Measurements from ENCODE around the gene MYCBPAP. TPM values are rescaled to one million over a fixed set of nuclear protein-coding genes. Genes with fewer than 3 reads are reported as not detected.

The MYCBPAP gene
- total RNA-seq: 1 to 10 TPM; 1.1 to 3.4 TPM
- polyA plus RNA-seq (ENCODE audit: insufficient read length in 2 of 2): 1 to 10 TPM; 2.5 to 5.0 TPM
- long read RNA-seq, donor 1: 0 reads
- long read RNA-seq, donor 2: 0 reads
- long read RNA-seq, donor 3: 0 reads
- long read RNA-seq, donor 4: 0 reads

- H3K27me3 ChIP-seq (ENCODE audit: control insufficient read depth, insufficient read depth, low read length): no peaks in the 10 kb centered on the region
- peak within 1 kb of the TSS; percentile 69 for H3K27ac ChIP-seq (ENCODE audit: low read depth, low read length)
- H3K4me3 ChIP-seq (ENCODE audit: low read depth, low read length): peak within 1 kb of the TSS; percentile 62
- peaks cover 22% of the 10 kb centered on the region for H3K4me1 ChIP-seq (ENCODE audit: control insufficient read depth, insufficient read depth, low read length)
- 6% methylated on average over 62 of the region's 66 CpGs for WGBS (ENCODE audit: insufficient coverage)
- peak; percentile 62 to 95 (median 79) for DNase-seq (ENCODE audit: low read depth in 4 of 6, low spot score in 6 of 6)
- no peaks in the 10 kb centered on the region for H3K36me3 ChIP-seq (ENCODE audit: control insufficient read depth, insufficient read depth, low read length)
- H3K9me3 ChIP-seq (ENCODE audit: control insufficient read depth, insufficient read depth, low read length): no peaks in the 10 kb centered on the region
These were observed at the start of gene MYCBPAP for GRCh38 chr17:50507871-50508572. Gene MYCBPAP (plus strand): TSS chr17:50508439. CDS start chr17:50508675, 236 bp downstream.

GRCh38 chr17:50458701-50459676, 49.2 kb upstream of the MYCBPAP start:
- H3K27ac ChIP-seq (ENCODE audit: low read depth, low read length): no peak overlapping the region
- WGBS (ENCODE audit: insufficient coverage): 91% methylated on average over 11 of the region's 16 CpGs
- no peaks in the 10 kb centered on the region for H3K9me3 ChIP-seq (ENCODE audit: control insufficient read depth, insufficient read depth, low read length)

GRCh38 chr17:50459756-50460155, 48.5 kb upstream of the MYCBPAP start:
- 86% methylated on average over 4 of the region's 4 CpGs for WGBS (ENCODE audit: insufficient coverage)
- Histone ChIP-seq H3K4me3 (ENCODE audit: low read depth, low read length) (no peak overlapping the region), H3K9me3 (ENCODE audit: control insufficient read depth, insufficient read depth, low read length) (no peaks in the 10 kb centered on the region), H3K27me3 (ENCODE audit: control insufficient read depth, insufficient read depth, low read length) (no peaks in the 10 kb centered on the region), H3K36me3 (ENCODE audit: control insufficient read depth, insufficient read depth, low read length) (peaks cover 23% of the 10 kb centered on the region), H3K4me1 (ENCODE audit: control insufficient read depth, insufficient read depth, low read length) (no peaks in the 10 kb centered on the region), H3K27ac (ENCODE audit: low read depth, low read length) (no peak overlapping the region)
- DNase-seq (ENCODE audit: low read depth in 4 of 6, low spot score in 6 of 6): no peak

More at GRCh38 chr17:50458701-50459676, 49.2 kb upstream of the MYCBPAP start:
- Histone ChIP-seq H3K36me3 (ENCODE audit: control insufficient read depth, insufficient read depth, low read length) (peaks cover 19% of the 10 kb centered on the region), H3K4me1 (ENCODE audit: control insufficient read depth, insufficient read depth, low read length) (no peaks in the 10 kb centered on the region), H3K4me3 (ENCODE audit: low read depth, low read length) (no peak overlapping the region), H3K27me3 (ENCODE audit: control insufficient read depth, insufficient read depth, low read length) (no peaks in the 10 kb centered on the region)
- DNase-seq (ENCODE audit: low read depth in 4 of 6, low spot score in 6 of 6): no peak

GRCh38 chr17:50460831-50461526, 47.3 kb upstream of the MYCBPAP start:
- H3K4me1 ChIP-seq (ENCODE audit: control insufficient read depth, insufficient read depth, low read length): no peaks in the 10 kb centered on the region
- no peak for DNase-seq (ENCODE audit: low read depth in 4 of 6, low spot score in 6 of 6)
- no peak overlapping the region for H3K4me3 ChIP-seq (ENCODE audit: low read depth, low read length)
- H3K27me3 ChIP-seq (ENCODE audit: control insufficient read depth, insufficient read depth, low read length): no peaks in the 10 kb centered on the region
- 96% methylated on average over 8 of the region's 9 CpGs for WGBS (ENCODE audit: insufficient coverage)
- H3K36me3 ChIP-seq (ENCODE audit: control insufficient read depth, insufficient read depth, low read length): peaks cover 24% of the 10 kb centered on the region
- H3K27ac ChIP-seq (ENCODE audit: low read depth, low read length): no peak overlapping the region
- H3K9me3 ChIP-seq (ENCODE audit: control insufficient read depth, insufficient read depth, low read length): no peaks in the 10 kb centered on the region

- no peaks in the 10 kb centered on the region for H3K27me3 ChIP-seq (ENCODE audit: control insufficient read depth, insufficient read depth, low read length)
- no peak for DNase-seq (ENCODE audit: low read depth in 4 of 6, low spot score in 6 of 6)
- H3K27ac ChIP-seq (ENCODE audit: low read depth, low read length): no peak overlapping the region
- 92% methylated on average over 14 of the region's 14 CpGs for WGBS (ENCODE audit: insufficient coverage)
- no peaks in the 10 kb centered on the region for H3K9me3 ChIP-seq (ENCODE audit: control insufficient read depth, insufficient read depth, low read length)
- H3K4me1 ChIP-seq (ENCODE audit: control insufficient read depth, insufficient read depth, low read length): peaks cover 4% of the 10 kb centered on the region
- peaks cover 24% of the 10 kb centered on the region for H3K36me3 ChIP-seq (ENCODE audit: control insufficient read depth, insufficient read depth, low read length)
- no peak overlapping the region for H3K4me3 ChIP-seq (ENCODE audit: low read depth, low read length)
These were observed 46.6 kb upstream of the MYCBPAP start for GRCh38 chr17:50461550-50462132.

- Histone ChIP-seq H3K27me3 (ENCODE audit: control insufficient read depth, insufficient read depth, low read length) (no peaks in the 10 kb centered on the region), H3K9me3 (ENCODE audit: control insufficient read depth, insufficient read depth, low read length) (no peaks in the 10 kb centered on the region), H3K4me3 (ENCODE audit: low read depth, low read length) (no peak overlapping the region), H3K27ac (ENCODE audit: low read depth, low read length) (no peak overlapping the region), H3K36me3 (ENCODE audit: control insufficient read depth, insufficient read depth, low read length) (peaks cover 24% of the 10 kb centered on the region), H3K4me1 (ENCODE audit: control insufficient read depth, insufficient read depth, low read length) (peaks cover 11% of the 10 kb centered on the region)
- 83% methylated on average over 6 of the region's 9 CpGs for WGBS (ENCODE audit: insufficient coverage)
- DNase-seq (ENCODE audit: low read depth in 4 of 6, low spot score in 6 of 6): no peak
These were observed 45.8 kb upstream of the MYCBPAP start for GRCh38 chr17:50462446-50462845.

GRCh38 chr17:50464121-50464520, 44.1 kb upstream of the MYCBPAP start:
- peaks cover 24% of the 10 kb centered on the region for H3K36me3 ChIP-seq (ENCODE audit: control insufficient read depth, insufficient read depth, low read length)
- DNase-seq (ENCODE audit: low read depth in 4 of 6, low spot score in 6 of 6): no peak
- WGBS (ENCODE audit: insufficient coverage): 84% methylated on average over 3 of the region's 3 CpGs
- peaks cover 15% of the 10 kb centered on the region for H3K27me3 ChIP-seq (ENCODE audit: control insufficient read depth, insufficient read depth, low read length)
- H3K4me1 ChIP-seq (ENCODE audit: control insufficient read depth, insufficient read depth, low read length): peaks cover 28% of the 10 kb centered on the region
- H3K27ac ChIP-seq (ENCODE audit: low read depth, low read length): no peak overlapping the region
- no peak overlapping the region for H3K4me3 ChIP-seq (ENCODE audit: low read depth, low read length)
- no peaks in the 10 kb centered on the region for H3K9me3 ChIP-seq (ENCODE audit: control insufficient read depth, insufficient read depth, low read length)

- Histone ChIP-seq H3K4me1 (ENCODE audit: control insufficient read depth, insufficient read depth, low read length) (peaks cover 34% of the 10 kb centered on the region), H3K4me3 (ENCODE audit: low read depth, low read length) (no peak overlapping the region), H3K27ac (ENCODE audit: low read depth, low read length) (no peak overlapping the region), H3K36me3 (ENCODE audit: control insufficient read depth, insufficient read depth, low read length) (peaks cover 24% of the 10 kb centered on the region), H3K27me3 (ENCODE audit: control insufficient read depth, insufficient read depth, low read length) (peaks cover 22% of the 10 kb centered on the region), H3K9me3 (ENCODE audit: control insufficient read depth, insufficient read depth, low read length) (no peaks in the 10 kb centered on the region)
- no peak for DNase-seq (ENCODE audit: low read depth in 4 of 6, low spot score in 6 of 6)
- 60% methylated on average over 2 of the region's 4 CpGs for WGBS (ENCODE audit: insufficient coverage)
These were observed 43.5 kb upstream of the MYCBPAP start for GRCh38 chr17:50464736-50465135.

- H3K4me3 ChIP-seq (ENCODE audit: low read depth, low read length): no peak overlapping the region
- H3K36me3 ChIP-seq (ENCODE audit: control insufficient read depth, insufficient read depth, low read length): peaks cover 24% of the 10 kb centered on the region
- H3K4me1 ChIP-seq (ENCODE audit: control insufficient read depth, insufficient read depth, low read length): peaks cover 37% of the 10 kb centered on the region
- H3K9me3 ChIP-seq (ENCODE audit: control insufficient read depth, insufficient read depth, low read length): no peaks in the 10 kb centered on the region
- H3K27ac ChIP-seq (ENCODE audit: low read depth, low read length): no peak overlapping the region
- H3K27me3 ChIP-seq (ENCODE audit: control insufficient read depth, insufficient read depth, low read length): peaks cover 26% of the 10 kb centered on the region
- DNase-seq (ENCODE audit: low read depth in 4 of 6, low spot score in 6 of 6): no peak
- 93% methylated on average over 6 of the region's 6 CpGs for WGBS (ENCODE audit: insufficient coverage)
These were observed 43.1 kb upstream of the MYCBPAP start for GRCh38 chr17:50465171-50465570.

Measured in spinal cord (tissue), 10 donors.